HuH-7.5 (cell line): ENCODE results near the gene CAAP1.
"Not testable (repeated sequence)": the region's sequence is repeated elsewhere in the genome, so short reads cannot be mapped to it uniquely, and the experiment has no call there.

Source experiments
- DNase-seq: peaks from one replicate; pipeline ENCODE4 v3.0.0; 2011; ENCODE audit warnings: low spot score

The CAAP1 gene

DNA sequence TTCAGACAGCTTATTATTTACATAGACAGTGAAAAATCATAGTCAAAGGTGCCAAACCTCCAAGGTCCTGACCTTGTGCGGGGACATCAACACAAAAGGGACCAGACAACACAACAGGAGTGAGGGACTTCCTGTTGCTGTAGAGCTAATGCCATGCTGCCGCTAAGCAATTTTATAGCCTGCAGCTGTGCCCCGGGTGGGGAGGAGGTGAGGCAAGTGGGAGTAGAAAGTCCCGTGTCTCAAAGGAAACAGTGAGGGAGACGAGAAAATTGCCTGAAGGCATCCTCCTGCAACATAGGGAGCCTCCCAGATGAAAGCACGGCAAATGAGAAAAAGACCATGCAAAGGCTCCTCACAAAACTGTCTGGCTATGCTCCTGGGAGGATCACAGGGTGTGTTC lies 58.8 kb downstream of the CAAP1 start:
- no peak for DNase-seq

DNA sequence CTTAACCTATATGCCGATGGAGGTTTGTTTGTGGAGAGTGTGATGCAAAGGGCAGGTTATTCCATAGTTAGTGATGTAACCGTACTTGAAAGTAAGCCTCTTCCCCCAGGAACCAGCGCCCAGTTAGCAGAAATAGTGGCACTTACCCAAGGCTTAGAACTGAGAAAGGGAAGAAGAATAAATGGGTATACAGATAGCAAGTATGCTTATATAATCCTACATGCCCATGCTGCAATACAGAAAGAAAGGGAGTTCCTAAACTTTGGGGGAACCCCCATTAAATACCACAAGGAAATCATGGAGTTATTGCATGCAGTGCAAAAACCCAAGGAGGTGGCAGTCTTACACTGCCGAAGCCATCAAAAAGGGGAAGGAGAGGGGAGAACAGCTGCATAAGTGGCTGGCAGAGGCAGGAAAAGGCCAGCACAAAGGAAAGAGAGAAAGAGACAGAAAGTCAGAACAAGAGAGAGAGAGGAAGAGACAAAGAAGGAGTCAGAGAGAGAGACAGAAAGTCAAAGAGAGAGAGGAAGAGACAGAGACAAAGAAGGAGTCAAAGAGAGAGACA lies 64.1 kb downstream of the CAAP1 start:
- DNase-seq: not testable (repeated sequence)

DNA sequence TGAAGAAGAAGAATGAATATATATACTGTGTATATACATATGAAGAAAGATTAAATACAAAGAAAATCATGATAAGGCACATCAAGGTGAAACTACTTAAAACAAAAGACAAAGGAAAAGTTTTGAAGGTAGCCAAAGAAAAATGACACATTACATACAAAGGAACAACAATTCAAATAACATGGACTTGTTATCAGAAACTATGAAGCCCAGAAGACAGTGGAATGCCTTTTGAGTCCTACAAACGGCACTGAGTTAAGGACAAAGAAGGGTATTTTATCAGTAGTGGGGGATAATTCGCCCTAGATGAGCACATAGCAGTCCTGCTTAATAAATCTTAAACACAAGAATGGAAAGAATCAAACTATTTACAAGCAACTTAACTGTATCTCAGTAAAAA lies 77.8 kb downstream of the CAAP1 start:
- no peak for DNase-seq

DNA sequence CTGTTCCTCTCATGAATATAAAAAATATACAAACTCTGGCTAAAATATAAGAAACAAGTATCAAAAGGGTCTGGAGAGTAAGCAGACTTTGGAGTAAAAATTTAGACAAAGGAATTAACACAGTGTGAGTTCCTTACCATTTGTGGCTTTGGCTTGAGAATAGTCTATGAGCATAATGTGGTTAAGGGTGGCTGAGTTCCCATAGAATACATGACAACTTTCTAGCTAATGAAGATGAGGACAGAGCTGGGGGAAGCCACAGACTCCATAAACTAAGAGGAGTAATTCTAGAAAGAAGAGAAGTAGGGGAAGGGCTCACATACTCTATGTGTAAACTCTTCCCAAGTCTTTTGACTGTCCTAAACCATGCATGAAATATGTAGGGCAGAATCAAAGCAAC lies 79.4 kb downstream of the CAAP1 start:
- no peak for DNase-seq

DNA sequence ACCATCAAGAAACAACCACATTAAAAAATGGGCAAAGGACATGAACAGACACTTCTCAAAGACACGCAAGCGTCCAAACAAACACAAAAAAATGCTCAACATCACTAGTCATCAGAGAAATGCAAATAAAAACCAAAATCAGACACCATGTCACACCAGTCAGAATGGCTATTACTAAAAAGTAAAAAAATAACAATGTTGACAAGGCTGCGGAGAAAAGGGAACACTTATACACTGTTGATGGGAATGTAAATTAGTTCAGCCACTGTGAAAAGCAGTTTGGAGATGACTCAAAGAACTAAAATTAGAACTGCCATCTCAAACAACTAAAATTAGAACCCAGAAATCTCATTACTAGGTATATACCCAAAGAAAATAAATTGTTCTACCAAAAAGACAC lies 80.4 kb downstream of the CAAP1 start:
- DNase-seq: no peak

DNA sequence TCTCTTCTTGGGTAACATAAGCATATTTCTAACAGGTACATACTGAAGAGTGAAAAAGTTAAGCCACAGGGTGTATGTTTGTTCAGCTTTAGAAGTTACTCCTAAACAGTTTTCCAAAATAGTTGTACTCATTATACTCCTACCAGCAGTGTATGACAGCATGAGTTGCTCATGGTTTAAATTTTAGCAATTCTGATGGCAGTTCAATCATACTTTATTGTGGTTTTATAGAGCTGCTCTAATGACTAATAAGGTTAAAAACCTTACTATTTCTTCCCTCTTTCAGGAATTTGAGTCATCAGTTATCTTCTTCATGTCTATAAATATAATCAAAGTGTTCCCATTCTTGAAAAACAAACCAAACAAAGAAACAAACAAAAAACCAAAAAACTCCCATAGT lies 81.5 kb downstream of the CAAP1 start:
- DNase-seq: no peak

DNA sequence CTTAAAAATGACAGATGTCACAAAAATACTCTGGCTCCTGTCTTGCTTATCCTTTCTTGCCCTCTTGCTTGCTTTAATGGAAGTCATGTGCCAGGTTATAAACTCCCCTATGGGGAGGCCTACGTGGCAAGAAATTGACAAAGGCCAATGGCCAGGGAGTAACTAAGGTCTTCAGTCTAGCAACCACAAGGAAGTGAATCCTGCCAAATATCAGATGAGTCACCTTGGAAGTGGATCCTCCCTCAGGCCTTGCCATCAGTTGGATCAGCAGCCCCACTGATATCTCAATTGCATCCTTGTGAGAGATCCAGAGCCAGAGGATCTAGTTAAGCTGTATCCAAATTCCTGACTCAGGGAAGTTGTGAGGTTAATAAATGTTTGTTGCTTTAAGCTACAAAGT lies 82.8 kb downstream of the CAAP1 start:
- DNase-seq: no peak

DNA sequence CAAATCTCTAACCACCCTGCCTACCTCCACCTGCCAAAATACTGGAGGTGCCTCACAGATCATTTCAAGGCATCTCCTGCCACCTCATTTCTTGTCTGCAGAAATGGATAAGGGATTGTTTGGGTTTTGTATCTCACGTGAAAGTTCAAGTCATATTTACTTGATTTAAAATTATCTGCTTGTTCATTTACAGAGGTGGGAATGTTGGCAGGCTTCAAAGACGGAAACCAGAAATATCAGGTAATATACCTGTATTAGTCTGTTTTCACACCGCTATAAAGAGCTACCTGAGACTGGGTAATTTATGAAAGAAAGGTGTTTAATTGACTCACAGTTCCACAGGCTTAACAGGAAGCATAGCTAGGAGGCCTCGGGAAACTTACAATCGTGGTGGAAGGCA lies 85.4 kb downstream of the CAAP1 start:
- DNase-seq: no peak

DNA sequence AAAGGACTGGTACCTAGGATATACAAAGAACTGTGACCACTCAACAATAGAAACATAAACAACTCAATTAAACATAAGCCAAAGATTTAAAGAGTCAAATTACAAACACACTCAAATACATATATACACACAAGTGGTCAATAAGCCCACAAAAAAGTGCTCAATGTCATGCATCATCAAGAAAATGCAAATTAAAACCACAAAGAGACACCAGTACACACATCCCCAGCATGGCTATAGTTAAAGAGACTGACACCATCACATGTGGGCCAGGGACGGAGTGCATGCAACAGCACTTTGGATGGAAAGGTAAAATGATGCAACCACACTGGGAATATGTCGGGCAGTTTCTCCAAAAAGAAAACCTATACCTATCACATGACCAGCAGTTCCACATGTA lies 89.7 kb downstream of the CAAP1 start:
- no peak for DNase-seq

DNA sequence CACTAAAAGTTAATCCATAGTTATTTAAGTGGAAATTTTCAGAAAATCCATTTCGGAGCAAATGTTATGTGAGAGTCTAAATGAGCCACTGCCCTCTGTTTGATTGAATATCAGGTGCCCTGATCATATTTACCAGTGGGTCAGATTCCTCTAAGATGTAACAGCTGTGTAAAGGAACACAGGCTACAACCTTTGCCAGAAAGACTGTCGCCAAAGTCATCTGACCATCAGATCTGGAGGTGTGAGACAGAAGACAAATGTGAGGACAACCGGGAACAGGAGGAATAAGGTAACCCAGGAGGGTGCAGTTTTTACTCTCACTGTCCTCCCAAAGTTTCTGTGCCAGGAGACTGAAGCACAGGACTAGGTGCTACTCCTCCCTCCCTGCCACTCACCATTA lies 90.8 kb downstream of the CAAP1 start:
- DNase-seq: no peak

DNA sequence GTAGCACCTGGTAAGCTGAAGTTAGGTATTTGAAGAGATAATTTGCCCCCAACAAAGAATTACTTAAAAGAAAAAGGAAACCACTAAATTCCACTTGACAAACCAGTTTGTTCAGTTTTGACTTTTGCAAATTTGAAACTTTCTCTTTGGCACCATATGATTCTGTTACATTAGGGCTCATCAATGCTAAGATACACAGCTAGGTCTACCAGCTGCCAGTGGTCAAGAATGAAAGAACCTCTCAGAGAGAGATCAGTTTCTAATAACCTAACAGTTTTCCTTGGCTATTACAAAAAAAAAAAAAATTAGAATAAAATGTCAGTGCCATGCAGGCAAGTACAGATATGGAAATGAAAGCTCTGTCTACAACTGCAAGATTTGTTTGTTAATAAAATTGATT lies 92.3 kb downstream of the CAAP1 start:
- no peak for DNase-seq

DNA sequence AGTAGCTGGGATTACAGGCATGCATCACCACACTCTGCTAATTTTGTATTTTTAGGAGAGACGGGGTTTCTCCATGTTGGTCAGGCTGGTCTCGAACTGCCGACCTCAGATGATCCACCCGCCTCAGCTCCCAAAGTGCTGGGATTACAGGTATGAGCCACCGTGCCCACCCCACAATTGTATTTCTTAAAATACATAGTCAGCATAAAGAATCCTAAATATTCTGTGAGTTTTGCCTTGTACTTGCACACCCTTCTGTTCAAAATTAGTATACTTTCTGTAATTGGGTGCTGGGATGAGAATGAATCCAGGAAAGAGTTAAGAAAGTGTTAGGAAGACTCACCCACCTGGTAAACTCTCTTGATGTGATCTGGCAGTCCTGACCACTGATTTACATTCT lies 101.3 kb downstream of the CAAP1 start:
- no peak for DNase-seq
